Heart left ventricle (tissue), 13 donors: Measurements from ENCODE around the gene GLI2.

Experiments
- CTCF ChIP-seq, 12 donors: fragments of 200-600 bp; sonication (generic) in 4 of 12; IDR thresholded peaks; one replicate each; pipeline versions ENCODE4 v1.5.0 to v1.8.0; 2018 to 2022; ENCODE audit warnings: antibody characterized with exemption in 12 of 12, mild to moderate bottlenecking in 5 of 12
- POLR2A ChIP-seq, 2 donors: fragments of 450-650 bp; IDR thresholded peaks; one replicate each; pipeline ENCODE4 v1.6.1; 2017; ENCODE audit warnings: antibody characterized with exemption in 2 of 2, mild to moderate bottlenecking in 2 of 2, moderate library complexity in 2 of 2
- donor health status: ischemic (EF 13 %, LVEDD 7.1; RV severe dilation, severe dysfunction).
- donor health status: DM: no; HTN: yes; CAD: no.
- donor health status: DM: no; HTN: no; CAD: no.
- donor health status: ischemic (EF 25% LVEDD 6.9; RV normal size, moderate dysfunction).
- donor health status: ischemic (EF 25% LVEDD 5.7; RV mildly dilated, moderate dysfunction).
- donor health status: ischemic (EF 35%, LVEDD 5.7; RV mildly dilated, moderate dysfunction).
- donor health status: nonischemic (EF 11% LVEDD 7.7; RV severe dilation, severe dysfunction).
- donor health status: DM: yes; HTN: yes; CAD: no.
- donor health status: PGD.
- donor health status: ischemic (EF 29% LVEDD 5.4; RV normal size, mild dysfunction).
- donor health status: nonischemic (EF 23%, LVEDD 6.1; RV moderate dilation, normal function).

GRCh38 chr2:120776649-120777048 lies 41.0 kb downstream of the GLI2 start:
- TF ChIP-seq POLR2A (IDR thresholded peaks at IDR 0.05) = no peak
- no peak for TF ChIP-seq CTCF (IDR thresholded peaks at IDR 0.05)
